GM12864 (cell line): ENCODE measurements around the gene RAB3D.
A peak's percentile ranks its signal among the peaks of the same experiment; 100 is the strongest.

Source experiments
- DNase-seq: peaks from one replicate; pipeline ENCODE4 v3.0.0-alpha.2; 2011; ENCODE audit warnings: low read depth
- H3K4me3 ChIP-seq: 2 replicates; pipeline ENCODE4 v1.5.1; 2011; ENCODE audit warnings: mild to moderate bottlenecking, low read depth, low read length, control low read depth
- CTCF ChIP-seq: IDR thresholded peaks from 2 replicates; pipeline ENCODE4 v1.5.1; 2011; ENCODE audit warnings: low read depth, mild to moderate bottlenecking, moderate library complexity, low read length, control low read depth, inconsistent platforms; ENCODE audit errors: missing control alignments

RAB3D gene

GRCh38 chr19:11293433-11294389, 45.7 kb downstream of the RAB3D start:
- TF ChIP-seq CTCF: peak; percentile 96
- peak; percentile 13 for DNase-seq
- no peak overlapping the region for H3K4me3 ChIP-seq

GRCh38 chr19:11291991-11292390, 47.5 kb downstream of the RAB3D start:
- no peak overlapping the region for H3K4me3 ChIP-seq
- DNase-seq: no peak
- TF ChIP-seq CTCF: no peak

GRCh38 chr19:11291415-11291814, 48.0 kb downstream of the RAB3D start:
- TF ChIP-seq CTCF: no peak
- DNase-seq: no peak

GRCh38 chr19:11290256-11290655, 49.2 kb downstream of the RAB3D start:
- no peak for TF ChIP-seq CTCF
- H3K4me3 ChIP-seq: no peak overlapping the region
- DNase-seq: no peak

More at GRCh38 chr19:11291415-11291814, 48.0 kb downstream of the RAB3D start:
- H3K4me3 ChIP-seq: no peak overlapping the region

GRCh38 chr19:11288349-11288748, 51.1 kb downstream of the RAB3D start:
- DNase-seq: no peak
- peak; percentile 50 for TF ChIP-seq CTCF
- no peak overlapping the region for H3K4me3 ChIP-seq

- TF ChIP-seq CTCF: no peak
- no peak overlapping the region for H3K4me3 ChIP-seq
- no peak for DNase-seq
Measured at GRCh38 chr19:11286312-11286974, 53.0 kb downstream of the RAB3D start.
